ENCODE measurements around the gene PTPRB.

The PTPRB gene

GRCh38 chr12:70549340-70550179, 87.7 kb downstream of the PTPRB start:
- H3K9me3 ChIP-seq: no peaks in the 10 kb centered on the region
- intact Hi-C loops (cut with DNase I; ENCODE audit: low total_unique reads): no loop called here
- H3K4me3 ChIP-seq: no peak overlapping the region
- H3K36me3 ChIP-seq: no peaks in the 10 kb centered on the region
- H3K4me1 ChIP-seq: no peaks in the 10 kb centered on the region
- TF ChIP-seq CTCF (IDR thresholded peaks at IDR 0.05): no peak
- DNase-seq: no peak
- H3K27ac ChIP-seq: no peak overlapping the region
- H3K27me3 ChIP-seq: no peaks in the 10 kb centered on the region

DNA sequence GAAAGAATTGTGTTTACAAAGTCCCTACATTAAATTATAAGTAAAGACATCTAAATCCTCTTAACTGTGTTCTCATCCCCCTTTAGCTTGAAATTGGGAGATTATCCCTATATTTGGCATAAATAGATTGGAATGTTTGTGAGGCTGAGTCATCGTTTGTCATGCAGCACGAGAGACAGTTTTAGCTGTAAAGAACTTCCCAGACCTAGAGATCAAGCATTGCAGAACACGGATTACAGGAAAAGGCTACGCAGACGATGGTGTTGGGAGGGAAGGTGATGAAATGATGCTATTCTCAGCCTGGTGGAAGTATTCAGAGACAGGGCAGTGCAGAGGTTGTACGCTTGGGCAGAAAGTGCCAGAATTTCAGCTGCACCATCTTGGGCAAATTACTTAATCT, 93.8 kb downstream of the PTPRB start:
- TF ChIP-seq CTCF (IDR thresholded peaks at IDR 0.05): no peak
- peaks cover 0 to 7% (median 0%) of the 10 kb centered on the region in 4 donors for H3K4me1 ChIP-seq
- H3K9me3 ChIP-seq: no peaks in the 10 kb centered on the region
- intact Hi-C loops (cut with DNase I; ENCODE audit: low total_unique reads): no loop called here
- DNase-seq: no peak
- H3K27me3 ChIP-seq: no peaks in the 10 kb centered on the region
- no peak overlapping the region for H3K27ac ChIP-seq
- no peak overlapping the region for H3K4me3 ChIP-seq
- H3K36me3 ChIP-seq: no peaks in the 10 kb centered on the region

- H3K36me3 ChIP-seq: no peaks in the 10 kb centered on the region
Measured at GRCh38 chr12:70540996-70541395, 96.2 kb downstream of the PTPRB start.

DNA sequence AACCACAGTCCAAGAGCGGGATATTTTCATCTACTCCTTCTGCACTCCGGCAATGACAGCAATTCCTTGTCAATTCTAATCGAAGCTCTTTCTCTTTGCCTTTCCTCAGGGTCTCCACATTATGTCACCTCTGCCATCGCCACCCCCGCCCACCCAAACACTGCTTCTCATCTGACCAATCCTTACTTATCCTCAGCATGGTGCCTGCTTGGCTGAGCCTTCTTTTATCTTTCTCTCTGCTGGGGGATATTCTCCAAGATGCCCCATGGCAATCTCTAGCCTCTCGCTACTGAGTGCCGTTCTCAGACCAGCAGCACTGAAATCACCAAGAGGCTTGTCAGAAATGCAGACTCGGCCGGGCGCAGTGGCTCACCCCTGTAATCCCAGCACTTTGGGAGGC, 100.6 kb downstream of the PTPRB start:
- intact Hi-C loops (cut with DNase I; ENCODE audit: low total_unique reads): no loop called here
- no peaks in the 10 kb centered on the region for H3K27me3 ChIP-seq
- no peak overlapping the region for H3K4me3 ChIP-seq
- no peaks in the 10 kb centered on the region for H3K4me1 ChIP-seq
- no peak for TF ChIP-seq CTCF (IDR thresholded peaks at IDR 0.05)
- H3K27ac ChIP-seq: no peak overlapping the region
- no peaks in the 10 kb centered on the region for H3K9me3 ChIP-seq
- H3K36me3 ChIP-seq: no peaks in the 10 kb centered on the region
- DNase-seq: no peak

More at GRCh38 chr12:70540996-70541395, 96.2 kb downstream of the PTPRB start:
- intact Hi-C loops (cut with DNase I; ENCODE audit: low total_unique reads): no loop called here
- Histone ChIP-seq H3K27ac (no peak overlapping the region), H3K9me3 (no peaks in the 10 kb centered on the region), H3K27me3 (no peaks in the 10 kb centered on the region), H3K4me1 (peaks cover 0 to 7% (median 0%) of the 10 kb centered on the region in 4 donors), H3K4me3 (no peak overlapping the region)
- TF ChIP-seq CTCF (IDR thresholded peaks at IDR 0.05): no peak
- DNase-seq: no peak

GRCh38 chr12:70535896-70536374, 101.3 kb downstream of the PTPRB start:
- no peak for DNase-seq
- no peak overlapping the region for H3K4me3 ChIP-seq
- H3K27me3 ChIP-seq: no peaks in the 10 kb centered on the region
- no peaks in the 10 kb centered on the region for H3K9me3 ChIP-seq
- no peak overlapping the region for H3K27ac ChIP-seq
- TF ChIP-seq CTCF (IDR thresholded peaks at IDR 0.05): no peak
- intact Hi-C loops (cut with DNase I; ENCODE audit: low total_unique reads): no loop called here
- no peaks in the 10 kb centered on the region for H3K4me1 ChIP-seq
- H3K36me3 ChIP-seq: no peaks in the 10 kb centered on the region
